HCT116 (cell line): ENCODE data around the gene COL2A1. TPM values are rescaled to one million over a fixed set of nuclear protein-coding genes. Genes with fewer than 3 reads are reported as not detected.

Source experiments
- ATAC-seq: fragments of 200-7000 bp; cut with Tn5 transposase; 2 replicates; pipeline ENCODE4 v1.9.1; 2020; ENCODE audit warnings: mild to moderate bottlenecking, moderate library complexity
- BruUV-seq: library from RNA; stranded (reverse); fragments of 400-500 nt; replicated peaks from 2 replicates; lab custom pipeline; 2021; lab: Mats Ljungman, UMichigan
- CTCF ChIA-PET: fragments of 300-600 bp; sonication (Branson Sonifier 250); formaldehyde crosslinking; loops from one replicate; lab custom pipeline; 2021; ENCODE audit warnings: antibody characterized with exemption; lab: Charles Lee
- POLR2A ChIA-PET: fragments of 300-600, 350-600 bp; sonication (Branson Sonifier 250); formaldehyde crosslinking; loops from one replicate; lab custom pipeline; 2021; ENCODE audit warnings: antibody characterized with exemption; lab: Charles Lee
- RAD21 ChIA-PET, 2 experiments: fragments of 300-600 bp; sonication (Branson Sonifier 250); formaldehyde crosslinking; loops; one replicate each; lab custom pipeline; 2023; ENCODE audit warnings: low total read pairs in 2 of 2; ENCODE audit not compliant: uncharacterized antibody in 2 of 2, unreplicated experiment in 2 of 2, low non-redundant PET in 1 of 2; lab: Charles Lee
- DNase-seq: peaks from one replicate; pipeline ENCODE4 v3.0.0-alpha.2; 2010; ENCODE audit warnings: low read depth, low spot score
- H2AFZ ChIP-seq: fragments of 200-600 bp; shearing (Covaris generic), sonication (generic); 2 replicates; pipeline ENCODE4 v1.6.1; 2017; ENCODE audit warnings: low read depth, mixed run types, mixed read lengths, antibody characterized with exemption, low read length; ENCODE audit not compliant: poor library complexity, severe bottlenecking
- H3K27ac ChIP-seq: 2 replicates; pipeline ENCODE4 v1.5.1; 2012; ENCODE audit warnings: low read depth, low read length
- H3K27me3 ChIP-seq: fragments of 200-600 bp; sonication (generic); 2 replicates; pipeline ENCODE4 v1.6.1; 2016; ENCODE audit warnings: mixed run types, low read length, mixed read lengths; ENCODE audit not compliant: insufficient read depth
- H3K36me3 ChIP-seq, 2 experiments: fragments of 200-500 bp in 1 of 2; fragments of 200-600 bp in 1 of 2; sonication (Bioruptor generic) in 1 of 2; sonication (generic) in 1 of 2; 2 replicates each; pipeline versions ENCODE4 v1.5.1 to v1.6.1; 2014 to 2016; ENCODE audit warnings: low read length in 2 of 2, inconsistent platforms in 1 of 2, mixed read lengths in 1 of 2, mixed run types in 1 of 2; ENCODE audit not compliant: insufficient read depth in 2 of 2, control insufficient read depth in 1 of 2
- H3K4me1 ChIP-seq, 2 experiments: fragments of 200-600 bp in 1 of 2; sonication (generic) in 1 of 2; 2 replicates each; pipeline versions ENCODE4 v1.5.1 to v1.6.1; 2012 to 2017; ENCODE audit warnings: low read length in 2 of 2, inconsistent platforms in 1 of 2, mild to moderate bottlenecking in 1 of 2, mixed read lengths in 1 of 2, mixed run types in 1 of 2, moderate library complexity in 1 of 2; ENCODE audit not compliant: insufficient read depth in 2 of 2, control insufficient read depth in 1 of 2
- H3K4me2 ChIP-seq: fragments of 200-600 bp; sonication (generic); 2 replicates; pipeline ENCODE4 v1.6.1; 2017; ENCODE audit warnings: mixed run types, low read length, mixed read lengths
- H3K4me3 ChIP-seq, 2 experiments: fragments of 200-600 bp in 1 of 2; sonication (generic) in 1 of 2; replicated peaks in 1 of 2; 2 replicates each; pipeline ENCODE4 v1.5.1; 2011 to 2016; ENCODE audit warnings: low read length in 2 of 2, control low read depth in 1 of 2, low read depth in 1 of 2, mild to moderate bottlenecking in 1 of 2, mixed read lengths in 1 of 2, mixed run types in 1 of 2
- H3K79me2 ChIP-seq: fragments of 200-600 bp; sonication (generic); 2 replicates; pipeline ENCODE4 v1.6.1; 2017; ENCODE audit warnings: mild to moderate bottlenecking, mixed run types, low read length, moderate library complexity, mixed read lengths; ENCODE audit not compliant: insufficient read depth
- H3K9ac ChIP-seq: fragments of 200-600 bp; sonication (generic); 2 replicates; pipeline ENCODE4 v1.6.1; 2016; ENCODE audit warnings: low read length, mixed read lengths
- H3K9me2 ChIP-seq: fragments of 200-600 bp; sonication (generic), shearing (Covaris generic); 2 replicates; pipeline ENCODE4 v1.6.1; 2017; ENCODE audit warnings: mixed run types, mild to moderate bottlenecking, moderate library complexity; ENCODE audit not compliant: insufficient read depth
- H3K9me3 ChIP-seq, 2 experiments: fragments of 200-500 bp in 1 of 2; fragments of 200-600 bp in 1 of 2; sonication (Bioruptor generic) in 1 of 2; sonication (generic) in 1 of 2; 2 replicates each; pipeline ENCODE4 v1.6.1; 2014 to 2017; ENCODE audit warnings: low read length in 2 of 2, mixed read lengths in 2 of 2, inconsistent platforms in 1 of 2, low read depth in 1 of 2, mild to moderate bottlenecking in 1 of 2, mixed run types in 1 of 2, moderate library complexity in 1 of 2; ENCODE audit not compliant: control insufficient read depth in 1 of 2, insufficient read depth in 1 of 2
- H4K20me1 ChIP-seq: fragments of 200-600 bp; sonication (generic), shearing (Covaris generic); 2 replicates; pipeline ENCODE4 v1.6.1; 2017; ENCODE audit warnings: mixed run types, mild to moderate bottlenecking, moderate library complexity; ENCODE audit not compliant: insufficient read depth
- ELF1 ChIP-seq: IDR thresholded peaks from 2 replicates; pipeline ENCODE4 v1.6.1; 2012; ENCODE audit warnings: low read depth, borderline replicate concordance
- FOSL1 ChIP-seq: IDR thresholded peaks from 2 replicates; pipeline ENCODE4 v1.6.1; 2012; ENCODE audit warnings: low read depth
- REST ChIP-seq: IDR thresholded peaks from 2 replicates; pipeline ENCODE4 v1.6.1; 2012; ENCODE audit warnings: low read depth
- ZFX ChIP-seq: fragments of 450-650 bp; IDR thresholded peaks from 2 replicates; pipeline ENCODE4 v1.6.1; 2017
- intact Hi-C: fragments of 100-400 bp; cut with micrococcal nuclease; formaldehyde crosslinking; loops from 2 replicates; pipeline ENCODE4 v1.10.0; 2022
- total RNA-seq: library from RNA; stranded (reverse); gene quantifications from one replicate; pipeline ENCODE4 v1.2.1, GENCODE V29; 2021; ENCODE audit not compliant: unreplicated experiment

Gene COL2A1
- total RNA-seq, 1 experiment from 2014 or later: 0.22 TPM

GRCh38 chr12:47993491-47993890, 10.8 kb downstream of the COL2A1 start:
- no TSS peak for BruUV-seq
- H3K9ac ChIP-seq: no peak overlapping the region

More at GRCh38 chr12:47993491-47993890, 10.8 kb downstream of the COL2A1 start:
- no peaks in the 10 kb centered on the region for H3K9me3 ChIP-seq
- no peak overlapping the region for H3K4me3 ChIP-seq
- H3K36me3 ChIP-seq: no peaks in the 10 kb centered on the region
- H3K4me1 ChIP-seq: peaks cover 0 to 2% of the 10 kb centered on the region in 2 experiments; a peak in 1 of 4 replicates
- no peaks in the 10 kb centered on the region for H3K9me2 ChIP-seq
- no peak for ATAC-seq
- DNase-seq: no peak
- peaks cover 25% of the 10 kb centered on the region; the same call in 1 of the 2 replicates for H3K27me3 ChIP-seq
- no peak for TF ChIP-seq REST
- no peak for TF ChIP-seq ZFX
- TF ChIP-seq ELF1: no peak
- no peak for TF ChIP-seq FOSL1
- ChIA-PET POLR2A (no interaction called here), CTCF (no interaction called here), RAD21 (no interaction called here)
- intact Hi-C loops: no loop called here
- H3K4me2 ChIP-seq: no peak overlapping the region
- no peaks in the 10 kb centered on the region for H3K79me2 ChIP-seq
- H2AFZ ChIP-seq: no peak overlapping the region
- no peak overlapping the region for H3K27ac ChIP-seq
- H4K20me1 ChIP-seq: no peaks in the 10 kb centered on the region
